ENCODE measurements around the gene INKA2. TPM values are rescaled to one million over a fixed set of nuclear protein-coding genes. Genes with fewer than 3 reads are reported as not detected.

The INKA2 gene
- polyA plus RNA-seq, 3 donors = 1.8 to 6.6 (median 2.0) TPM

GRCh38 chr1:111784273-111784901, 45.2 kb upstream of the INKA2 start:
- H2AFZ ChIP-seq (ENCODE audit: insufficient read depth, low read depth, low read length, poor library complexity, severe bottlenecking) = no peak overlapping the region
- no peak overlapping the region for H3K4me3 ChIP-seq (replicated peaks in 1 of 3; ENCODE audit: low read depth in 2 of 3, low read length in 3 of 3)
- H3K36me3 ChIP-seq (replicated peaks in 1 of 2; ENCODE audit: control insufficient read depth in 1 of 2, insufficient read depth in 2 of 2, low read length in 2 of 2) = no peaks in the 10 kb centered on the region
- Mint-ChIP-seq H3K9me3 (no peaks in the 10 kb centered on the region), H3K4me3 (no peak overlapping the region), H3K4me1 (no peaks in the 10 kb centered on the region), H3K27ac (no peak overlapping the region), H3K27me3 (ENCODE audit: low read depth in 3 of 3) (peaks cover 4 to 18% (median 11%) of the 10 kb centered on the region in 3 donors), H3K36me3 (no peaks in the 10 kb centered on the region)
- intact Hi-C loops (cut with micrococcal nuclease) = loop anchor here in 1 of 2 donors (5.0 kb wide), 1 partner anchor 737 kb away; no protein-coding TSS in a partner anchor
- no peaks in the 10 kb centered on the region for H3K4me1 ChIP-seq (ENCODE audit: control insufficient read depth in 1 of 2, insufficient read depth in 2 of 2, low read length in 2 of 2)
- no peak for TF ChIP-seq CTCF (IDR thresholded peaks at IDR 0.05)
- no peaks in the 10 kb centered on the region for H3K79me2 ChIP-seq (ENCODE audit: insufficient read depth, low read length)
- H3K9me3 ChIP-seq (replicated peaks in 1 of 2; ENCODE audit: control insufficient read depth in 1 of 2, insufficient read depth in 1 of 2, low read length in 2 of 2) = no peaks in the 10 kb centered on the region
- no peak for DNase-seq
- H3K9ac ChIP-seq (ENCODE audit: insufficient read depth, low read length, poor library complexity, severe bottlenecking) = no peak overlapping the region
- WGBS (ENCODE audit: insufficient coverage) = 86% methylated on average over 1 of the region's 4 CpGs
- H3K27ac ChIP-seq (ENCODE audit: low read depth in 1 of 2, low read length in 2 of 2) = no peak overlapping the region
- no peaks in the 10 kb centered on the region for H4K20me1 ChIP-seq (ENCODE audit: insufficient read depth, low read length)
- H3K27me3 ChIP-seq (ENCODE audit: control insufficient read depth in 2 of 2, insufficient read depth in 2 of 2, low read length in 2 of 2) = peaks cover 3 to 6% of the 10 kb centered on the region in 2 donors
- no peak overlapping the region for H3K4me2 ChIP-seq (replicated peaks; ENCODE audit: extremely low read depth, low read length, poor library complexity, severe bottlenecking)

- H3K36me3 Mint-ChIP-seq = no peaks in the 10 kb centered on the region
- Histone ChIP-seq H3K9me3 (replicated peaks in 1 of 2; ENCODE audit: control insufficient read depth in 1 of 2, insufficient read depth in 1 of 2, low read length in 2 of 2) (no peaks in the 10 kb centered on the region), H3K27ac (ENCODE audit: low read depth in 1 of 2, low read length in 2 of 2) (no peak overlapping the region), H4K20me1 (ENCODE audit: insufficient read depth, low read length) (no peaks in the 10 kb centered on the region), H3K27me3 (ENCODE audit: control insufficient read depth in 2 of 2, insufficient read depth in 2 of 2, low read length in 2 of 2) (peaks cover 2 to 3% of the 10 kb centered on the region in 2 donors), H3K79me2 (ENCODE audit: insufficient read depth, low read length) (no peaks in the 10 kb centered on the region), H3K4me1 (ENCODE audit: control insufficient read depth in 1 of 2, insufficient read depth in 2 of 2, low read length in 2 of 2) (no peaks in the 10 kb centered on the region), H3K4me3 (replicated peaks in 1 of 3; ENCODE audit: low read depth in 2 of 3, low read length in 3 of 3) (no peak overlapping the region), H3K9ac (ENCODE audit: insufficient read depth, low read length, poor library complexity, severe bottlenecking) (no peak overlapping the region), H3K36me3 (replicated peaks in 1 of 2; ENCODE audit: control insufficient read depth in 1 of 2, insufficient read depth in 2 of 2, low read length in 2 of 2) (no peaks in the 10 kb centered on the region), H3K4me2 (replicated peaks; ENCODE audit: extremely low read depth, low read length, poor library complexity, severe bottlenecking) (no peak overlapping the region), H2AFZ (ENCODE audit: insufficient read depth, low read depth, low read length, poor library complexity, severe bottlenecking) (no peak overlapping the region)
- H3K27me3 Mint-ChIP-seq (ENCODE audit: low read depth in 3 of 3) = peaks cover 8 to 15% (median 12%) of the 10 kb centered on the region in 3 donors
- no peak for DNase-seq
- no peak overlapping the region for H3K4me3 Mint-ChIP-seq
- H3K4me1 Mint-ChIP-seq = no peaks in the 10 kb centered on the region
- TF ChIP-seq CTCF (IDR thresholded peaks at IDR 0.05) = no peak
- intact Hi-C loops (cut with micrococcal nuclease) = no loop called here
- no peak overlapping the region for H3K27ac Mint-ChIP-seq
- no CpG with 5 or more reads among the region's 2 CpGs for WGBS (ENCODE audit: insufficient coverage)
- peaks cover 0 to 1% (median 0%) of the 10 kb centered on the region in 7 donors for H3K9me3 Mint-ChIP-seq
These were observed 40.4 kb upstream of the INKA2 start for GRCh38 chr1:111779546-111779945.

Data from CD14-positive monocyte (primary cell).